HG03175 (cell line): ENCODE data around the gene AGBL1.

Source experiments
- ATAC-seq: cut with Tn5 transposase; IDR thresholded peaks from one replicate; pipeline ENCODE4 v1.9.1; 2021; ENCODE audit warnings: mild to moderate bottlenecking, moderate library complexity; ENCODE audit not compliant: unreplicated experiment

Gene AGBL1

DNA sequence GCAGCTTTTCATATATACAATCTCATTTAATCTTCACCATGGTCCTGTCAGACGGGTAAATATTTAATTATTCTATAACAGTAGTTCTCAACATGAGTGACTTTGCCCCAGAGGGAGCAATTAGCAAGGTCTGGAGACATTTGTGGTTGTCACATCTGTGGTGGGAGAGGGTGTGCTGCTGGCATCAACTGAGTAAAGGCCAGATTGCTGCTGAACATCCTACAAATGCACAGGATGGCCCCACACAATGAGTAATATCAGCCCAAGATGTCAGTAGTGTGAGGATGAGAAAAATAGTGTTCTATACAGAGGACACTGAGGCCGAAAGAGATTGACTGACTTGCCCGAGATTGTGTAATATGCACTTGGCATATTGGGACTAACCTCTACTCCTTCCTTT lies 156.0 kb downstream of the AGBL1 start:
- no peak for ATAC-seq

GRCh38 chr15:86236356-86237110 lies 156.9 kb downstream of the AGBL1 start:
- ATAC-seq = no peak

DNA sequence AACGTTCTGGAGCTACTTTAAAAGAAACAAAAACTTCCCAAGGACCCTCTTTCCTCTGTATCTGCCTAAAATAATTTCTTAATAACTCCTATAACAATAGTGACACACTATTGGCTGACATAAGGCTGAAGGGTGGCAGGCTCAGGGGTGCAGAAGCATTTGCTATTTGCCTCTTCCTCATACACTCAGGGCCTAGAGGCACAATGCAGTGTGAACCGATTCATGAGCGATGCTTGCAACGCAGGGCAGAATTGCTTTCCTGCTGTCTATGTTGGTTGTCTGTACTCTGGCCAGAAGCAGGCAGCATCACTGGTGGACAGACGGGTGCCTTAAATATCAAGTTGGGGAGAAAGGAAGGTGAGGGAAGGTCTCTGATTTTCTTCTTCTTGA lies 157.4 kb downstream of the AGBL1 start:
- no peak for ATAC-seq

DNA sequence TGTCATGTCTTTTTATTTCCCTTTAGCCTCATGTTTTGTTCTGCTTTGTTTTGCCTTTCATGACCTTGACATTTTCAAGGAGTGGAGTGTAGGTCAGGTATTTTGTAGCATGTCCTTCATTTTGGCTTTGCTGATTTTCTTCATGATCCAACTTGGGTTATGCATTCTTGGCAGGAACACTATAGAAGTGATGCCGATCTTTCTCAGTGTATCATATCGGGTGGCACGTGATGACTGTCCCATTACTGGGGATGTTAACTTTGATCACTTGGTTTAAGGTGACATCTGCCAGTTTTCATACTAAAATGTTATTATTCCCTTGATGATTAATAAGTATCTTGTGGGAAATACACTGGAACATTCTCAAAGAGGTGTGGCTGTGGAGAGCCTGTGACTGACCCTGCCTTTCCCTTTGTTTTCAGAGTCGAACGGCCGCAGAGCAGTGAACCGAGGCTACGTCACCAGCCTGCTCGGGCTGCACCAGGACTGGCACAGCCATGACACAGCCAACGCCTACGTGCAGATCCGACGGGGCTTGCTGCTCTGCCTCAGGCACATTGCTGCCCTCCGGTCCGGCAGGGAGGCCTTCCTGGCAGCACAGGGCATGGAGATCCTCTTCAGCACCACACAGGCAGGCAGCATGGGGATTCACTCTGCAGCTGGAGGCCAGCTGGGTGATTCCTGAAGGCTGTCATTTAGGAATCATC lies 167.7 kb downstream of the AGBL1 start:
- ATAC-seq = no peak

- no peak for ATAC-seq
Observed at GRCh38 chr15:86255247-86255646, 175.6 kb downstream of the AGBL1 start.

DNA sequence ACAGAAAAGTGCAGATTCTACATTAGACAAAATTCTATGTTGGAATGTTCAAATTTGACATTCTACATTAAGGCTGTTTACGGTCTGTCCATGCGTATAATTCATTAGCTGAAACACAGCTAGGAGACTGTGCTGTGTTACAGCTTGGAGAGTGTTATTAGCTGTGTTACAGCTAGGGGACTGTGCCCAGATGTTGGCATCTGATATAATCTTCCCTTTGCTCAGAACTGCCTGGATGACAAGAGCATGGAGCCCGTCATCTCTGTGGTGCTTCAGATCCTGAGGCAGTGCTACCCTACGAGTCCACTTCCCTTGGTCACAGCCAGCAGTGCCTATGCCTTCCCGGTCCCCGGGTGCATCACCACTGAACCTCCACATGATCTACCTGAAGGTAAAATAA lies 177.0 kb downstream of the AGBL1 start:
- no peak for ATAC-seq

- no peak for ATAC-seq
Observed at GRCh38 chr15:86259589-86259988, 179.9 kb downstream of the AGBL1 start.

GRCh38 chr15:86263230-86263629 lies 183.6 kb downstream of the AGBL1 start:
- no peak for ATAC-seq

DNA sequence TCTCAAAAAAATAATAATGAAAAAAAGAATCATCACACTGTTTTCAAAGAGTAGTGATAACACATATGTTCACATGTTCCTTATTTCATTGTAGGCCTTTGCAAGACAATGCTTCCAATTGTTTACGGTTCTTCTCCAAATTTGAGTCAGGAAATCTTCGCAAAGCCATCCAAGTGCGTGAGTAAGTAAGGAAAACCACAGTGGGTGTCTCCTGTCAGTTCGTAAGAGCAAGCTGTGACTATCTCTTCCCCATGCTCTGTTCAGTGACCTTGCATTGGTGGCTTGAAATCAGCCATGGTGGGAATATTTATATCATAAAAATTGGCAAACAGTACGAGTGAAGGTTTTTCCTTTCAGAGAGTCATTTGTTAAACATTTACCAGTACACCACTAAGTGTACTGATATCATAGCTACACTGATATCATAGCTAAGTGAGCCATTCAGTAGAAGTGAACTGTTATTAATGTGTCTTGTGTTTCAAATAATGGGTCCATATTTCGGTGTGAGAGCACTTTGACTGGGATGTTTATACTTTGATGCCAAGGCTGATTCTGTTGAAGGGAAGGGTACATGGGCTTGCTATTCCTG lies 187.3 kb downstream of the AGBL1 start:
- no peak for ATAC-seq

DNA sequence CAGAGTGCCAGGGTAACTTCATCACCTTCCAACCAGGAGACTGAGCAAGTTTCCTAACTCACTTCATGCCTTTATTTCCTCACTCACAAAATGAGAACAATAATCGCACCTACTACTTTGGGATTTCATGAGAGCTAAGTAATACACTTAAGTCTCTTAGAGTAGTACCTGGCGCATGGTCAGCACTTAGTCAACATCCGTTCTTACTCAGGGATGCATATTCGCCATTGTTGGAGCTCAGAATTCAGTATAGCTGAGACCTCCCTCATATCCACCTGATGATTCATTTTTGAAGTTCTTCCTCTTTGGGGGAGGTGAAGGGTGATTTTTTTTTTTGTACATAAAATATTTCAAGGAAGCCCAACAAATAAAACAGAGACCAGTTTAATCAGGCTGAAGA lies 188.2 kb downstream of the AGBL1 start:
- ATAC-seq = no peak

GRCh38 chr15:86268558-86268957 lies 188.9 kb downstream of the AGBL1 start:
- ATAC-seq = no peak

DNA sequence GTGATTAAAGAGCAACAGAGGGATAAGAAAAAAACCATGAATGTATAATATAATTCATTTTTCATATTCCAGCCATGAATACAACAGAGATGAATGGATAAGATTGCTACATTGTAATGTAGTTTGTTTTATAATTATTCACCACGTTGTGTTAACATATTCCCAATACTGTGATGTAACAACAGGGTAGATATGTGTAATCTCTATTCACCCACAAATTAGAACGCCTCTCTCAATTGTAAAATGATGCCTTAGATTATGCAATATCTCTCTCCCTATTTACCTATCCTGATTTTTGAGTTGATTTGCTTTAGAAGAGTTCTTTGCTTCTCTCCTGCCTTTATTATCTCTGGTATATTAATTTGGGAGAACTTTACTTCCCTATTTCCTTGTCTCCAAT lies 193.6 kb downstream of the AGBL1 start:
- ATAC-seq = no peak

DNA sequence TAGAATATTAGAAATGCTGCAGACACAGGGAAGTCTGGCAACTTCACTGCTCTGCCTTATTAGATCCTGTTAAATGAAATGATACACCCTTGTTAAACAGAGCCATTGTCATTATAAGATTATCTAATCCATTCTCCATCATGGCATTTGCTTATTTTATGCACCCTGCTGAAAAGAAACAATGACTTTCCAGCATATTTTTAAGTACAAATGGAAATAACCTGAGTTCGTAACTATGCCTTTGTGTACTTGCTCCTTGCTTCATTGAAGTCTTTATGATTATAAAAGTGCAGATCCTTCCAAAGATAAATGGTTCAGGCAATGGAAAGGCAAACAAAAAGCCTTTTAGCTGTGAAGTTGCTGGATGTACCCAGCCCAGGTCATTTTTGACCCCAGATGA lies 195.7 kb downstream of the AGBL1 start:
- no peak for ATAC-seq

DNA sequence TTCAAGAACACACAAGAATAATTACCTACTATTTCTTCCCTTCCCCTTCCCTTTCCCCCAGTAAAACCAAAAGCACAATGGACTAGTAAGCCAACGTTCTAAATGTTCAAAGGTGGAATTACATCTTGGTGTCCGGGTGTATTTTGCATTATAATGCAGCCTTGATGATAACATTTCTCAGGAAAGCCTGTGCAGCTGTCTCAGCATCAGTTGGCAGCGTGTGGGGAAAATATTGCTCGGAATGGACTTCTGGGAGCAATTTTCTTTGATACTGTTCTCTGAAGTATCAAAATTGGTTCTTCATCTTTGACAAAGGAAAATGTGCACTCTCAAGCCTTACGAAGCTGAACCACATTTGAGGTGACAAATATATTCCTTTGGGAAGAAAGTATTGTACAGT lies 198.9 kb downstream of the AGBL1 start:
- no peak for ATAC-seq

DNA sequence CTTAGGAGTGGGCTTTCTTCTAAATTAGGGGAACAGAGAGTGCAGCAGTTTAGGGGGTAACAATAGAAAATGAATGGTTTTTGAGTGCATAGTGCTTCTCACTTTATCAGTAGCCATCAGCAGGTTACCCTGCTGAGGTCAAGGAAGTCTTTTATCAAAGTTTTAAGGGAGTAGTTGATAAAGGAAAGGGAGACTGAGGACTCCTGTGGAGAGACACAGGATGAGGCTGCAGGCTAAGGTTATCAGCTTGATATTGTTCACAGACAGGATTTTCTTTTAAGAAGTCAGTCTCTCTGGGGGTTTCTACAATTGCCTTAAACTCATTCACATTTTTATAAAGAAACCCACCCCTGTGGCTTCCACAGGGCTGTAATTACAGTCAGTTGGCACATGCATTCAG lies 205.0 kb downstream of the AGBL1 start:
- no peak for ATAC-seq

DNA sequence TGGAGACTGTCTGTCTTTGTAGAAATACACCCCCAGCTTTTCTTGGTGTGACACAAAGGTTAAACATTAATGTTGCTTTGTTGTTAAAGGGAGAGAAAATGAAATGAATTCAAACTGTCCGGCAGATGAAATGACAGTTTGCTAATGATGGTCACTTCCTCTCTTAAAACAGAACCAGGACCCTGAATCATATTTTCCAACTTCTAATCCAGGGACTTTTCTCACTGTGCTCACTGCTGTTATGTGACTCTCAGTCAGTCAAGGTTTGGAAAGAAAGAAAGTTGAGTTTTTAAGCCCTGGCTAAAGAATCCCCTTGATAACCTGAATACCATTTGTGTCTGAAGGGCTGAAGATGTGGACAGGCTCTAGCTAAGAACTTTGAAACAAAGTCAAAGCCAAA lies 215.8 kb downstream of the AGBL1 start:
- no peak for ATAC-seq

- ATAC-seq = no peak
Observed at GRCh38 chr15:86296769-86297168, 217.1 kb downstream of the AGBL1 start.

DNA sequence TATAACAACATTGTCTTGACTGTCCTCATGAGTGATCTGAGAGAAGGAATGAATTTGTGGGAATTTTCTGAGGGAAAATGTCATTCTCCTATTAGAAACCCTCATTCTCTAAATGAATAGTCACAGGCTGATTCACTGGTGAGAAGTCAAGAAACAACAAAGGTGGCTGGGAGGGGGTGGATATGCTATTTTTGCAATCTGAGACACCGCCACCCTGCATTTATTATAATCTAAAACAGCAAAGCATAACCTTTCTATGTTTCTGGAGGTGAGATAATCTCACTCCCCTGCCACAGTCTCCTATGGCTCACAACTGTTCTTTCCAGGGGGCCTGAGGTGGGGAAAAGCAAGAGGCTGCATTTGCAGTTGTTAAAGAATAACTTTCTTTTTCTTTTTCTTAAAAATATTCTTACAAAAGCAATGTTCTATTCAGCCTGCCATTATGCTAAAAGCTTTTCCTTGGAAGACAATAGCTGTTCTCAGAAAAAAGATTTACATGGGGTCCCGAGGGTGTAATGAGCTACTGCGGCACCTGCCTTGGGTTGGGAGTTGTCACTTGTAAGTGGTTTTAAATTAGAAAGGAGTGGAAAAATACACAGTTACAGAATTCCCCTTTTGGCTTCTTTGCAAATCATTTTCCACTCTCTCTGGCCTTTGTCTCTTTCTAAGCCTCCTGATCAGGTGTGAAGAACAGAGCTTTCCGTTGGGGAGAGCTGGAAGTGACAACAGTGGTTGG lies 220.9 kb downstream of the AGBL1 start:
- ATAC-seq = no peak

- ATAC-seq = no peak
Observed at GRCh38 chr15:86311568-86312280, 232.1 kb downstream of the AGBL1 start.

DNA sequence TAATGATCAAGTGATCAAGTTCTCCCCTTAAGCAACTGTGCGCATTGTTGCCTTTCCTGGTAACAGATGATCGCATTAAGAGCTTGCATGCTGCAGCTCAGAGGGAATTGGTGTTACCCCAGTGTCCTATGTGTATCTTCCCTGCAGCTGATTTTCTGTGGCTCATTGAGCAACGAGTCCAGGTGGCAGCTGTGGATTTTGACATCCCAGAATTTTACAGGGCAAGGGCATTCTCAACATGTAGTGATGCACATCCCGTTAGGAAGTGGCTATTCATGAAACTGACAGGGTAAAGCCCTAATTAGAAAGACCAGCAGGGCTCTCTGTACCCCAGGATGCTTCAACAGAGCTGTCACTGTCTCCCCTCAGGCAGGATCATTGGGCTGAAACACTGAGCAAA lies 232.8 kb downstream of the AGBL1 start:
- ATAC-seq = no peak

GRCh38 chr15:86316216-86316615 lies 236.5 kb downstream of the AGBL1 start:
- ATAC-seq = no peak
